ENCODE data around the gene ACACA.

DNA sequence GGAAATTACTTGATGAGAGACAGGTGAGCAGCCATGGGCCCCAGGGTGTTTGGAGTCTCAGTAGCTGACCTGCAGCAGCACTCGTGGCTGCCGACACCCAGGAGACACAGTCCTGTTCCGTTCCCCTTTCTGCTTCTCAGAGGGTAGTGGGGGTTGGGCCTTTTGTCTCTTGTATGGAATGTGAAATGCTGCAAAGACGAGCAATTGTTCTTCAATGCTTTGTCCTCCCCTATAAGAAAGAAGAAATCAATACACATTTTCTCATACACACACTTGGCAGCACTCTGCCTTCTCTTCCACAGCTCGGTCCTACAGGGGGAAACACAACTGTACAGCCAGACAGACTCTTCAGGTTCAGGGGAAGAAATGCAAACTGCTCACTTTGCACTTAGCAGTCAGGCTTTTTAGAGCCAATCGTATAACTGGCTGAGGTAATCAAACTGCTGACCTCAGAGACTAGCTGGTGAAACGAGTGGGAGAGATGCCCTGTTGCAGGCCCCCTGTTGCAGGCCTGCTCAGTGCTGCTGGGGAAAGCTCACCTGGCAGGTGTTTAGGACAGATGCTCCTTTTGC is 361.2 kb downstream of the ACACA start:
- TF ChIP-seq POLR2A (IDR thresholded peaks at IDR 0.05) (no peak), CTCF (IDR thresholded peaks at IDR 0.05) (no peak)

All from adrenal gland (tissue), 5 donors.